ENCODE data around the gene PCDHA8.
"Not testable (repeated sequence)": the region's sequence is repeated elsewhere in the genome, so short reads cannot be mapped to it uniquely, and the experiment has no call there.

DNA sequence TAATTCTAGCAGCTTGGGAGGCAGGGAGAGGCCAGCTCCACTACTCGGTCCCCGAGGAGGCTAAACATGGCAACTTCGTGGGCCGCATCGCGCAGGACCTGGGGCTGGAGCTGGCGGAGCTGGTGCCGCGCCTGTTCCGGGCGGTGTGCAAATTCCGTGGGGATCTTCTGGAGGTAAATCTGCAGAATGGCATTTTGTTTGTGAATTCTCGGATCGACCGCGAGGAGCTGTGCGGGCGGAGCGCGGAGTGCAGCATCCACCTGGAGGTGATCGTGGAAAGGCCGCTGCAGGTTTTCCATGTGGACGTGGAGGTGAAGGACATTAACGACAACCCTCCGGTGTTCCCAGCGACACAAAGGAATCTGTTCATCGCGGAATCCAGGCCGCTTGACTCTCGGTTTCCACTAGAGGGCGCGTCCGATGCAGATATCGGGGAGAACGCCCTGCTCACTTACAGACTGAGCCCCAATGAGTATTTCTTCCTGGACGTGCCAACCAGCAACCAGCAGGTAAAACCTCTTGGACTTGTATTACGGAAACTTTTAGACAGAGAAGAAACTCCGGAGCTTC lies 6.5 kb upstream of the PCDHA8 start:
- TF ChIP-seq, protein P1, sequence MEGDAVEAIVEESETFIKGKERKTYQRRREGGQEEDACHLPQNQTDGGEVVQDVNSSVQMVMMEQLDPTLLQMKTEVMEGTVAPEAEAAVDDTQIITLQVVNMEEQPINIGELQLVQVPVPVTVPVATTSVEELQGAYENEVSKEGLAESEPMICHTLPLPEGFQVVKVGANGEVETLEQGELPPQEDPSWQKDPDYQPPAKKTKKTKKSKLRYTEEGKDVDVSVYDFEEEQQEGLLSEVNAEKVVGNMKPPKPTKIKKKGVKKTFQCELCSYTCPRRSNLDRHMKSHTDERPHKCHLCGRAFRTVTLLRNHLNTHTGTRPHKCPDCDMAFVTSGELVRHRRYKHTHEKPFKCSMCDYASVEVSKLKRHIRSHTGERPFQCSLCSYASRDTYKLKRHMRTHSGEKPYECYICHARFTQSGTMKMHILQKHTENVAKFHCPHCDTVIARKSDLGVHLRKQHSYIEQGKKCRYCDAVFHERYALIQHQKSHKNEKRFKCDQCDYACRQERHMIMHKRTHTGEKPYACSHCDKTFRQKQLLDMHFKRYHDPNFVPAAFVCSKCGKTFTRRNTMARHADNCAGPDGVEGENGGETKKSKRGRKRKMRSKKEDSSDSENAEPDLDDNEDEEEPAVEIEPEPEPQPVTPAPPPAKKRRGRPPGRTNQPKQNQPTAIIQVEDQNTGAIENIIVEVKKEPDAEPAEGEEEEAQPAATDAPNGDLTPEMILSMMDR (IDR thresholded peaks at IDR 0.05; ENCODE audit: insufficient read depth, low read depth, low read length): not testable (repeated sequence)
- TF ChIP-seq EZH2 (IDR thresholded peaks at IDR 0.05; ENCODE audit: insufficient read depth, low read length): not testable (repeated sequence)
